ENCODE measurements around the gene UIMC1. TPM values are rescaled to one million over a fixed set of nuclear protein-coding genes. Genes with fewer than 3 reads are reported as not detected.
A peak's percentile ranks its signal among the peaks of the same experiment; 100 is the strongest.

Gene UIMC1
- total RNA-seq, 5 donors from 2014 or later (not counting 1 experiment from before 2014, with no cell fraction given): 50.0 to 70.3 (median 56.7) TPM

DNA sequence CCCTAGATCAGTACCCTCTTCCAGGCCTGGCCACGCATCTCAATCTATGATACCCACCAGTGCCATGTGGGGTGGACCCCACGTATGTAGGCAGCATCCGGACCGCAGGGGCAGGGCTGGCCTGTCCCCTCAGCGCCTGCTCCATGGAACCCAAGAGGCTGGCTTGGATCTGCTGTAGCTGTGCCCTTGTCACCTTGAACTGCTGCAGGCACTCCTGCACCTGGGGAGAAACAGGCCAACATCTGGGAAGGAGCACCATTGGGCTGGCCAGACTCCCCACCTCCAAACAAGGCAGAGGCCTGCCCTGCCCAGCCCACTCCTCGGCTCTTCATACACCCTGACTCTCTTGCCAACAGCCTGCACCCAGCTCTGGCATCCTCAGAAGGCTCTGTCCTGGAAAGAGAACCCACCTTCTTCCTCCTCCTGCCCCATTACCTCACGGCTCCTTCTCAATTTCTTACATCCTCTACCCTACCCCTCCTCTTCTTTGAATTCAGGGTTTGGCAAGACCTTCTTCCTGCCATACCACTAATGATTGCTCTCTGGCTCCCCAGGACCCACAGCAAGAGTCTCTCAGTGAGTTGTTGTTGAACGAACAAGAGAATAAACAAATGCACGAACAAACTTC, 115.1 kb downstream of the UIMC1 start:
- ChIA-PET POLR2A (interaction anchor here in 1 of 2 donors (0.6 kb wide), 1 partner anchor 260 kb away, joined by 4 read pairs; no protein-coding TSS in a partner anchor), CTCF (no interaction called here)
- Mint-ChIP-seq H3K27me3 (peaks cover 2 to 9% of the 10 kb centered on the region in 2 donors), H3K36me3 (no peaks in the 10 kb centered on the region), H3K4me1 (no peaks in the 10 kb centered on the region), H3K9me3 (no peaks in the 10 kb centered on the region), H3K27ac (no peak overlapping the region), H3K4me3 (no peak overlapping the region)
- Histone ChIP-seq H3K27ac (ENCODE audit: low read length) (no peak overlapping the region), H3K9me3 (no peaks in the 10 kb centered on the region), H3K4me3 (ENCODE audit: control insufficient read depth in 1 of 2, extremely low read depth in 1 of 2, low read length in 1 of 2) (no peak overlapping the region), H3K36me3 (ENCODE audit: control insufficient read depth in 2 of 2, extremely low read depth in 1 of 2, insufficient read depth in 1 of 2, low read length in 1 of 2) (no peaks in the 10 kb centered on the region), H3K4me1 (ENCODE audit: control insufficient read depth in 1 of 2, extremely low read depth in 1 of 2, insufficient read depth in 2 of 2, low read length in 2 of 2) (peaks cover 0 to 4% of the 10 kb centered on the region in 2 experiments), H3K27me3 (replicated peaks in 1 of 2; ENCODE audit: control insufficient read depth in 2 of 2, extremely low read depth in 1 of 2, insufficient read depth in 2 of 2, low read length in 1 of 2) (peaks cover 0 to 31% of the 10 kb centered on the region in 2 experiments)
- DNase-seq: peak in 1 of 35 experiments; percentile 16
- WGBS (ENCODE audit: insufficient coverage): 78% methylated on average over 9 of the region's 9 CpGs
- no peak for ATAC-seq (replicated peaks in 1 of 4)

DNA sequence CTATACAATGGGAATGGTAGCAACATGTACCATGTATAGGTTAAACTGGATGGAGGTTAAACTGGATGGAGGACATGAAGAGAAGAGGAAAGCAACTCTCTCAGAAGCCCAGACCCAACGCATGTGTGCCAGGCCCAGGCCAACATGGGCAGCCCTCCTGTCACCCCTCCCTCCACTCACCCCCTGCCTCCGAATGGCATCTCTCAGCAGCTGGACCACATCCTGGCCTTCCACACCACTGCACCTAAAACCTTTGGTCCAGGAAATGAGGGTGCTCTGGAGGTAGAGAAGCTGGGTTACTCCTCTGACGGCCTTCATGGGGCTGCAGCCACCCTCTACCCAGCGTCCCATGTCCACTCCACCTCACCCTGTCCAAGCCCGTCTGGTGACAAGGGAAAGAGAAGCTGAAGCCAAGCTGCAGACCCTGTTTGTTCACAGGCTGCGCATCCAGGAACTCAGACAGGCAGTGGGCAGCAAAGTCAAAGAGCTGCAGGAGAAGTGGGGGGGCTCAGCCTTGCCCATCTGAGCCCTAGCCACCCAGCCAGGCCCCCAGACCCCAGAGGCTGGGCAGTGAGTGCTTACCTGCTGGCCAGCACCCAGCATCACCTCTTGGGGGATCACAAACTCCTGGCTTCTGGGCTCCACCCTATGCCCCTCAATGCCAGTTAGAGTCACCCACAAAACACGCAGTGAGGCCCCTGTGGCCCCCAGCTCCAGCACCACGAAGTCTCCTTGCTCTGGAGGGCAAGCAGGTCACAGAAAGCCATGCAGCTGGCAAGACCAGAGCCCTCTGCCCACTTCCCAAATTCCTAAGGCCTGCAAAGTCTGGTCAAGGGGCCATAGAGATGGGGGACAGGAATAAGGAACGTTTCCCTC, 115.9 kb downstream of the UIMC1 start:
- peak in 2 of 35 experiments; percentile 9 to 19 for DNase-seq
- ATAC-seq (replicated peaks in 1 of 4): no peak

GRCh38 chr5:176889321-176890280, 117.0 kb downstream of the UIMC1 start:
- peak in 1 of 35 experiments; percentile 11 for DNase-seq
- H3K36me3 ChIP-seq (ENCODE audit: control insufficient read depth in 2 of 2, extremely low read depth in 1 of 2, insufficient read depth in 1 of 2, low read length in 1 of 2): no peaks in the 10 kb centered on the region
- ATAC-seq (replicated peaks in 1 of 4): no peak
- CTCF ChIA-PET: no interaction called here
- no peaks in the 10 kb centered on the region for H3K9me3 ChIP-seq
- Mint-ChIP-seq H3K27ac (no peak overlapping the region), H3K36me3 (no peaks in the 10 kb centered on the region), H3K4me1 (peaks cover 0 to 5% (median 4%) of the 10 kb centered on the region in 3 donors), H3K27me3 (peaks cover 2 to 9% of the 10 kb centered on the region in 2 donors), H3K9me3 (no peaks in the 10 kb centered on the region), H3K4me3 (no peak overlapping the region)
- H3K4me3 ChIP-seq (ENCODE audit: control insufficient read depth in 1 of 2, extremely low read depth in 1 of 2, low read length in 1 of 2): no peak overlapping the region
- H3K4me1 ChIP-seq (ENCODE audit: control insufficient read depth in 1 of 2, extremely low read depth in 1 of 2, insufficient read depth in 2 of 2, low read length in 2 of 2): peaks cover 0 to 2% of the 10 kb centered on the region in 2 experiments
- POLR2A ChIA-PET: no interaction called here
- H3K27me3 ChIP-seq (replicated peaks in 1 of 2; ENCODE audit: control insufficient read depth in 2 of 2, extremely low read depth in 1 of 2, insufficient read depth in 2 of 2, low read length in 1 of 2): peaks cover 0 to 31% of the 10 kb centered on the region in 2 experiments
- 87% methylated on average over 19 of the region's 24 CpGs for WGBS (ENCODE audit: insufficient coverage)
- no peak overlapping the region for H3K27ac ChIP-seq (ENCODE audit: low read length)

More for the DNA sequence above, 115.9 kb downstream of the UIMC1 start:
- H3K9me3 ChIP-seq: no peaks in the 10 kb centered on the region
- Mint-ChIP-seq H3K4me3 (no peak overlapping the region), H3K27me3 (peaks cover 2 to 9% of the 10 kb centered on the region in 2 donors), H3K27ac (no peak overlapping the region), H3K9me3 (no peaks in the 10 kb centered on the region), H3K36me3 (no peaks in the 10 kb centered on the region), H3K4me1 (no peaks in the 10 kb centered on the region)
- no peak overlapping the region for H3K4me3 ChIP-seq (ENCODE audit: control insufficient read depth in 1 of 2, extremely low read depth in 1 of 2, low read length in 1 of 2)
- H3K27ac ChIP-seq (ENCODE audit: low read length): no peak overlapping the region
- POLR2A ChIA-PET: no interaction called here
- 54% methylated on average over 6 of the region's 9 CpGs for WGBS (ENCODE audit: insufficient coverage)
- H3K4me1 ChIP-seq (ENCODE audit: control insufficient read depth in 1 of 2, extremely low read depth in 1 of 2, insufficient read depth in 2 of 2, low read length in 2 of 2): no peaks in the 10 kb centered on the region
- CTCF ChIA-PET: no interaction called here
- peaks cover 0 to 31% of the 10 kb centered on the region in 2 experiments for H3K27me3 ChIP-seq (replicated peaks in 1 of 2; ENCODE audit: control insufficient read depth in 2 of 2, extremely low read depth in 1 of 2, insufficient read depth in 2 of 2, low read length in 1 of 2)
- no peaks in the 10 kb centered on the region for H3K36me3 ChIP-seq (ENCODE audit: control insufficient read depth in 2 of 2, extremely low read depth in 1 of 2, insufficient read depth in 1 of 2, low read length in 1 of 2)

- Mint-ChIP-seq H3K36me3 (no peaks in the 10 kb centered on the region), H3K27me3 (peaks cover 2 to 9% of the 10 kb centered on the region in 2 donors), H3K27ac (no peak overlapping the region), H3K9me3 (no peaks in the 10 kb centered on the region), H3K4me3 (no peak overlapping the region), H3K4me1 (peaks cover 0 to 6% (median 4%) of the 10 kb centered on the region in 3 donors)
- CTCF ChIA-PET: no interaction called here
- peaks cover 0 to 31% of the 10 kb centered on the region in 2 experiments for H3K27me3 ChIP-seq (replicated peaks in 1 of 2; ENCODE audit: control insufficient read depth in 2 of 2, extremely low read depth in 1 of 2, insufficient read depth in 2 of 2, low read length in 1 of 2)
- POLR2A ChIA-PET: no interaction called here
- no peak overlapping the region for H3K4me3 ChIP-seq (ENCODE audit: control insufficient read depth in 1 of 2, extremely low read depth in 1 of 2, low read length in 1 of 2)
- H3K9me3 ChIP-seq: no peaks in the 10 kb centered on the region
- ATAC-seq (replicated peaks in 1 of 4) (no peak), DNase-seq (no peak)
- no CpG with 5 or more reads among the region's 1 CpG for WGBS (ENCODE audit: insufficient coverage)
- peaks cover 0 to 2% of the 10 kb centered on the region in 2 experiments for H3K4me1 ChIP-seq (ENCODE audit: control insufficient read depth in 1 of 2, extremely low read depth in 1 of 2, insufficient read depth in 2 of 2, low read length in 2 of 2)
- H3K36me3 ChIP-seq (ENCODE audit: control insufficient read depth in 2 of 2, extremely low read depth in 1 of 2, insufficient read depth in 1 of 2, low read length in 1 of 2): no peaks in the 10 kb centered on the region
- no peak overlapping the region for H3K27ac ChIP-seq (ENCODE audit: low read length)
Observed at GRCh38 chr5:176888865-176889165, 117.8 kb downstream of the UIMC1 start.

DNA sequence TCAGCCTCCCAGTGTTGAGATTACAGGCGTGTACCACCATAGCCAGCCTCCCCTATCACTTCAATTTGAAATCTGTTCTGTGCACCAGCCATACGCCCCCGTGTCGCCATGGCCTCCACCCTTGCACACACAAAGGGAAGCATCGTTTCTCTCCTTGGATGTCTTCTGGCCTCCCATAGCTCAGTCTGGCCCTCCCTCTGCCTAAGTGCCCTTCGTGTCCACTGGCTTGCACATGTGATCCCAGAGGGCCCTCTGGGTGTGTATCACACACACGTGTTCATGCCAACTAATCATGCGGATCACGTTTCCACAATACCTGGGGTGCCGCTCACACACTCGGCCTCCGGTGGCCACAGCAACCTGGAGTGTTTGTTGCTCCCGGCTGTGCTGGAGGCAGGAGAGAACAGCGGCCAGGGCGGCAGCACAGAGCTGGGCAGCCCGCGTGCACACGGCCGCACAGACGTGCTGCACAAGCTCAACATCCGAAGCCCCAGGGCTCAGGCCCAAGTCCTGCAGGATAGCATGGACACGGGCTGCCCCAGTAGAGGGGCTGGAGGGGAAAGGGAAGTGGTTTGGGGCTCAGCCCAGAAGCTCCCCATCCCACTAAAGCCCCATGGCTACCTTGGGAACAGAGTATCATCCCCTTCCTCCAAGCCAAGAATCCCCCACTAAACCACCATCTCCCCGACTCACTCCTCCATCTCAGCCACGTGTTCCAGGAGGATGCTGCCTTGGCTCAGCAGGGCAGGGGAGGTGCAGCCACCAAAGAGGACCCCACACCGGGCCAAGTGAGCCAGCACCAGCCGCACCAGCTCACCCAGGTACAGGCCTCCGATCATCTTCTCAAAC, 118.3 kb downstream of the UIMC1 start:
- CTCF ChIA-PET: no interaction called here
- peaks cover 0 to 31% of the 10 kb centered on the region in 2 experiments for H3K27me3 ChIP-seq (replicated peaks in 1 of 2; ENCODE audit: control insufficient read depth in 2 of 2, extremely low read depth in 1 of 2, insufficient read depth in 2 of 2, low read length in 1 of 2)
- Mint-ChIP-seq H3K4me3 (no peak overlapping the region), H3K9me3 (no peaks in the 10 kb centered on the region), H3K36me3 (no peaks in the 10 kb centered on the region), H3K4me1 (peaks cover 0 to 6% (median 4%) of the 10 kb centered on the region in 3 donors), H3K27me3 (peaks cover 2 to 9% of the 10 kb centered on the region in 2 donors), H3K27ac (no peak overlapping the region)
- no peaks in the 10 kb centered on the region for H3K36me3 ChIP-seq (ENCODE audit: control insufficient read depth in 2 of 2, extremely low read depth in 1 of 2, insufficient read depth in 1 of 2, low read length in 1 of 2)
- DNase-seq: no peak
- H3K27ac ChIP-seq (ENCODE audit: low read length): no peak overlapping the region
- H3K9me3 ChIP-seq: no peaks in the 10 kb centered on the region
- no peak for ATAC-seq (replicated peaks in 1 of 4)
- 90% methylated on average over 22 of the region's 27 CpGs for WGBS (ENCODE audit: insufficient coverage)
- H3K4me3 ChIP-seq (ENCODE audit: control insufficient read depth in 1 of 2, extremely low read depth in 1 of 2, low read length in 1 of 2): no peak overlapping the region
- H3K4me1 ChIP-seq (ENCODE audit: control insufficient read depth in 1 of 2, extremely low read depth in 1 of 2, insufficient read depth in 2 of 2, low read length in 2 of 2): peaks cover 0 to 2% of the 10 kb centered on the region in 2 experiments
- POLR2A ChIA-PET: no interaction called here
